Smooth muscle cell (in vitro differentiated cells): ENCODE measurements around the gene ADAMTS15. TPM values are rescaled to one million over a fixed set of nuclear protein-coding genes. Genes with fewer than 3 reads are reported as not detected.
A peak's percentile ranks its signal among the peaks of the same experiment; 100 is the strongest.

ENCODE experiments used
- DNase-seq: peaks from one replicate; lab custom pipeline; 2025; ENCODE audit not compliant: unreplicated experiment; lab: John Stamatoyannopoulos, UW
- H2AFZ ChIP-seq: fragments of 200-600 bp; sonication (generic); 2 replicates; pipeline ENCODE4 v1.6.0; 2016; ENCODE audit warnings: antibody characterized with exemption, low read depth, mild to moderate bottlenecking
- H3F3A ChIP-seq: fragments of 200-600 bp; sonication (generic); 2 replicates; pipeline ENCODE4 v1.6.0; 2017; ENCODE audit warnings: antibody characterized with exemption, low read depth
- H3K27ac ChIP-seq: fragments of 200-600 bp; sonication (generic); 2 replicates; pipeline ENCODE4 v1.5.1; 2016; ENCODE audit warnings: low read depth, mild to moderate bottlenecking
- H3K27me3 ChIP-seq: fragments of 200-600 bp; sonication (generic); 2 replicates; pipeline ENCODE4 v1.6.1; 2016; ENCODE audit warnings: low read depth, mild to moderate bottlenecking
- H3K36me3 ChIP-seq: fragments of 200-600 bp; sonication (generic); 2 replicates; pipeline ENCODE4 v1.5.1; 2016; ENCODE audit warnings: low read depth
- H3K4me1 ChIP-seq: fragments of 200-600 bp; sonication (generic); 2 replicates; pipeline ENCODE4 v1.5.1; 2016; ENCODE audit warnings: low read depth
- H3K4me2 ChIP-seq: fragments of 200-600 bp; sonication (generic); 2 replicates; pipeline ENCODE4 v1.6.0; 2016; ENCODE audit warnings: mild to moderate bottlenecking
- H3K4me3 ChIP-seq: fragments of 200-600 bp; sonication (generic); 2 replicates; pipeline ENCODE4 v1.5.1; 2016; ENCODE audit warnings: mild to moderate bottlenecking
- H3K79me2 ChIP-seq: fragments of 200-600 bp; sonication (generic); 2 replicates; pipeline ENCODE4 v1.6.0; 2016; ENCODE audit warnings: low read depth, mild to moderate bottlenecking
- H3K9ac ChIP-seq: fragments of 200-600 bp; sonication (generic); 2 replicates; pipeline ENCODE4 v1.6.0; 2016; ENCODE audit warnings: low read depth
- H3K9me3 ChIP-seq: fragments of 200-600 bp; sonication (generic); replicated peaks from 2 replicates; pipeline ENCODE4 v1.5.1; 2016; ENCODE audit warnings: low read depth
- H4K20me1 ChIP-seq: fragments of 200-600 bp; sonication (generic); 2 replicates; pipeline ENCODE4 v1.6.0; 2016; ENCODE audit warnings: low read depth
- WGBS: methylation state at CpG from one replicate; pipeline ENCODE4 v1.1.7; 2016; ENCODE audit warnings: low lambda C conversion rate; 5-methylcytosine and 5-hydroxymethylcytosine counted together
- polyA plus RNA-seq: library from polyadenylated mRNA; unstranded; fragments of >200 nt; fragmentation: Nextera tagmentation; extraction: Ambion mirVana; gene quantifications from 2 replicates; pipeline ENCODE4 v1.2.1, GENCODE V29; 2016
- total RNA-seq: library from RNA; depleted of rRNA; stranded (reverse); fragments of >200 nt; gene quantifications from 2 replicates; pipeline ENCODE4 v1.2.3, GENCODE V29; 2014
- TF ChIP-seq, protein P1 (sequence below): fragments of 200-600 bp; sonication (generic); IDR thresholded peaks from 2 replicates; pipeline ENCODE4 v1.5.1; 2017; ENCODE audit warnings: borderline replicate concordance, mild to moderate bottlenecking, antibody characterized with exemption; ENCODE audit not compliant: insufficient read depth, poor library complexity, severe bottlenecking

The ADAMTS15 gene
- total and polyA plus RNA-seq, 2 experiments from 2014 or later: 1.4 to 3.4 TPM

DNA sequence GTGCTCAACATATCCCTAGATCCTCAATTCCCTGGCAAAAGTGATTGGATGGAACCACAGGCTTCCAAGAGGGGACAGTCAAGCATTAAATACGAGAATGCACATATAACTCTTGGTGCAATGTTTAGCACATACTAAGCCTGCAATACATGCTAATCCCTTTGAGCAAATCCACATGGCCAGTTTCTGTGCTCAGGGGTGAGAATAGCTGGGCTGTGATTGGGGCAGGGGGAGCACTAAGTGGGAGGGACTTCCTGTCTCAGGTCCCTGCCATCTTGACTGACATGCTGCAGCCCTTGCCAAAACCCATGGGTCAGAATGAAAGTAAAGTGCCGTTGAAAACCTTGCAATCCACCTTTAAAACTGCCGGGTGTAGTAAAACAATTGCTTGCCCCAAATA is 2.7 kb upstream of the ADAMTS15 start:
- 76% methylated on average over 3 of the region's 3 CpGs for WGBS
- H3K36me3 ChIP-seq: no peaks in the 10 kb centered on the region
- no peak overlapping the region for H3K4me3 ChIP-seq
- no peak for DNase-seq
- H3K9ac ChIP-seq: no peak overlapping the region
- peaks cover 6% of the 10 kb centered on the region for H3F3A ChIP-seq
- H3K4me1 ChIP-seq: peaks cover 10% of the 10 kb centered on the region
- no peaks in the 10 kb centered on the region for H3K79me2 ChIP-seq
- no peaks in the 10 kb centered on the region for H3K9me3 ChIP-seq
- peaks cover 9% of the 10 kb centered on the region for H3K27me3 ChIP-seq
- TF ChIP-seq, protein P1, sequence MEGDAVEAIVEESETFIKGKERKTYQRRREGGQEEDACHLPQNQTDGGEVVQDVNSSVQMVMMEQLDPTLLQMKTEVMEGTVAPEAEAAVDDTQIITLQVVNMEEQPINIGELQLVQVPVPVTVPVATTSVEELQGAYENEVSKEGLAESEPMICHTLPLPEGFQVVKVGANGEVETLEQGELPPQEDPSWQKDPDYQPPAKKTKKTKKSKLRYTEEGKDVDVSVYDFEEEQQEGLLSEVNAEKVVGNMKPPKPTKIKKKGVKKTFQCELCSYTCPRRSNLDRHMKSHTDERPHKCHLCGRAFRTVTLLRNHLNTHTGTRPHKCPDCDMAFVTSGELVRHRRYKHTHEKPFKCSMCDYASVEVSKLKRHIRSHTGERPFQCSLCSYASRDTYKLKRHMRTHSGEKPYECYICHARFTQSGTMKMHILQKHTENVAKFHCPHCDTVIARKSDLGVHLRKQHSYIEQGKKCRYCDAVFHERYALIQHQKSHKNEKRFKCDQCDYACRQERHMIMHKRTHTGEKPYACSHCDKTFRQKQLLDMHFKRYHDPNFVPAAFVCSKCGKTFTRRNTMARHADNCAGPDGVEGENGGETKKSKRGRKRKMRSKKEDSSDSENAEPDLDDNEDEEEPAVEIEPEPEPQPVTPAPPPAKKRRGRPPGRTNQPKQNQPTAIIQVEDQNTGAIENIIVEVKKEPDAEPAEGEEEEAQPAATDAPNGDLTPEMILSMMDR: no peak
- no peak overlapping the region for H3K27ac ChIP-seq
- H4K20me1 ChIP-seq: no peaks in the 10 kb centered on the region
- no peak overlapping the region for H3K4me2 ChIP-seq
- H2AFZ ChIP-seq: no peak overlapping the region

- Histone ChIP-seq H3K36me3 (no peaks in the 10 kb centered on the region), H3K4me3 (peak overlapping the region; percentile 53), H3F3A (peaks cover 4% of the 10 kb centered on the region), H4K20me1 (no peaks in the 10 kb centered on the region), H3K4me1 (peaks cover 10% of the 10 kb centered on the region), H3K9me3 (no peaks in the 10 kb centered on the region), H3K9ac (no peak overlapping the region), H3K27ac (no peak overlapping the region), H3K27me3 (peaks cover 9% of the 10 kb centered on the region), H3K79me2 (no peaks in the 10 kb centered on the region), H3K4me2 (peak overlapping the region; percentile 87), H2AFZ (peak overlapping the region; percentile 2)
- 14% methylated on average over 11 of the region's 11 CpGs for WGBS
- no peak for DNase-seq
- TF ChIP-seq, protein P1: no peak
These were observed 418 bp upstream of the ADAMTS15 start for GRCh38 chr11:130448039-130448415.

GRCh38 chr11:130449310-130449990 is 1.0 kb downstream of the ADAMTS15 start:
- WGBS: 4% methylated on average over 64 of the region's 64 CpGs
- TF ChIP-seq, protein P1: no peak
- H4K20me1 ChIP-seq: no peaks in the 10 kb centered on the region
- H3K9ac ChIP-seq: no peak overlapping the region
- H3K9me3 ChIP-seq: no peaks in the 10 kb centered on the region
- no peaks in the 10 kb centered on the region for H3F3A ChIP-seq
- peak overlapping the region; percentile 2 for H2AFZ ChIP-seq
- H3K79me2 ChIP-seq: peaks cover 7% of the 10 kb centered on the region
- DNase-seq: no peak
- H3K4me3 ChIP-seq: peak overlapping the region; percentile 53
- H3K4me2 ChIP-seq: peak overlapping the region; percentile 87
- H3K27me3 ChIP-seq: peaks cover 9% of the 10 kb centered on the region
- no peaks in the 10 kb centered on the region for H3K36me3 ChIP-seq
- peaks cover 10% of the 10 kb centered on the region for H3K4me1 ChIP-seq
- H3K27ac ChIP-seq: no peak overlapping the region
